OCI-LY1 (cell line): ENCODE data around the gene FUT1.

Source experiments
- EZH2 ChIP-seq: fragments of 200-600 bp; sonication (generic), shearing (Covaris generic); IDR thresholded peaks from 2 replicates; pipeline ENCODE4 v1.8.0; 2017; ENCODE audit warnings: borderline replicate concordance, mixed run types, mild to moderate bottlenecking, antibody characterized with exemption, low read length, moderate library complexity, mixed read lengths
- TF ChIP-seq, protein P1 (sequence below): fragments of 200-600 bp; sonication (generic), shearing (Covaris generic); IDR thresholded peaks from 2 replicates; pipeline ENCODE4 v1.5.1; 2017; ENCODE audit warnings: mild to moderate bottlenecking, antibody characterized with exemption, low read length, moderate library complexity, mixed read lengths

DNA sequence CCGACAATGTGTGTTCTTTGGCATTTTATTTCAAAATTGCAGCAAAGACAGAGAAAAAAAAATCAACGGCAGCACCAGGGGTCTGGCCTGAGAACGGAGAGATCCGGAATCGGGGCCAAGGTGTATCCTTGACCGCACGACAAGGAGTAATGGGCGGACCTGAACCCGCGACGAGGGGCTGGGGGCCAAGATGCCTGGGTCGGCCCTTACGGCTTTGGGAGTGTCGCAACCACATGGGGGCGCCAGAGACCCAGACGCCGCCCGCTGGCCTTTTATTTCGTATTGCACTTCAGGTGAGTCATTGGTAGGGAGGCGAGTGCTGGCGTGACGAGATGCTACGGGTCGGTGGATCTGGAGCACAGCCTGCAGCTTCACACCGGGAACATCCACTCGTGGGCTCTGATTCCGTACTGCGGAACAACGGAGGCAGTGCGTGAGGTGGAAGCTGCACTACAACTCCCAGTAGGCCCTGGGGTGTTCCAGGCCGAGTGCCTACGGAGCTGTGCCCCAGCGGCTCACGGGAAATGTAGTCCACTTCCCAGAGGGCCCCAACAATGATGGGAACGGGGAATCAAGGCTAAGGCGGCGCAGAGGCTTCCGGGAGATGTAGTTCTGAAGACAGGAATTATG lies 42.7 kb upstream of the FUT1 start:
- TF ChIP-seq, protein P1, sequence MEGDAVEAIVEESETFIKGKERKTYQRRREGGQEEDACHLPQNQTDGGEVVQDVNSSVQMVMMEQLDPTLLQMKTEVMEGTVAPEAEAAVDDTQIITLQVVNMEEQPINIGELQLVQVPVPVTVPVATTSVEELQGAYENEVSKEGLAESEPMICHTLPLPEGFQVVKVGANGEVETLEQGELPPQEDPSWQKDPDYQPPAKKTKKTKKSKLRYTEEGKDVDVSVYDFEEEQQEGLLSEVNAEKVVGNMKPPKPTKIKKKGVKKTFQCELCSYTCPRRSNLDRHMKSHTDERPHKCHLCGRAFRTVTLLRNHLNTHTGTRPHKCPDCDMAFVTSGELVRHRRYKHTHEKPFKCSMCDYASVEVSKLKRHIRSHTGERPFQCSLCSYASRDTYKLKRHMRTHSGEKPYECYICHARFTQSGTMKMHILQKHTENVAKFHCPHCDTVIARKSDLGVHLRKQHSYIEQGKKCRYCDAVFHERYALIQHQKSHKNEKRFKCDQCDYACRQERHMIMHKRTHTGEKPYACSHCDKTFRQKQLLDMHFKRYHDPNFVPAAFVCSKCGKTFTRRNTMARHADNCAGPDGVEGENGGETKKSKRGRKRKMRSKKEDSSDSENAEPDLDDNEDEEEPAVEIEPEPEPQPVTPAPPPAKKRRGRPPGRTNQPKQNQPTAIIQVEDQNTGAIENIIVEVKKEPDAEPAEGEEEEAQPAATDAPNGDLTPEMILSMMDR, result peak; percentile 99
- TF ChIP-seq EZH2, result no peak
